Bronchial epithelial cell (primary cell): ENCODE measurements around the gene FAM13B. TPM values are rescaled to one million over a fixed set of nuclear protein-coding genes. Genes with fewer than 3 reads are reported as not detected.

Experiments
- DNase-seq: peaks from one replicate; pipeline ENCODE4 v3.0.0-alpha.2; 2010; ENCODE audit warnings: low read depth
- FAIRE-seq: peaks from 2 replicates; lab custom pipeline; 2011; peaks lifted over from hg19 to GRCh38; lab: Jason Lieb, UNC
- H3K27me3 ChIP-seq: 2 replicates; pipeline ENCODE4 v1.5.1; 2011; ENCODE audit warnings: low read length; ENCODE audit not compliant: control insufficient read depth, insufficient read depth
- H3K36me3 ChIP-seq: 2 replicates; pipeline ENCODE4 v1.5.1; 2011; ENCODE audit warnings: low read length; ENCODE audit not compliant: control insufficient read depth, insufficient read depth
- H3K4me3 ChIP-seq: 2 replicates; pipeline ENCODE4 v1.5.1; 2011; ENCODE audit warnings: mild to moderate bottlenecking, low read depth, low read length, control low read depth
- CTCF ChIP-seq: IDR thresholded peaks from 2 replicates; pipeline ENCODE4 v1.5.1; 2011; ENCODE audit warnings: mild to moderate bottlenecking, moderate library complexity, low read length, control low read depth, inconsistent platforms; ENCODE audit not compliant: insufficient read depth, severe bottlenecking
- total RNA-seq: library from RNA; depleted of rRNA; stranded (reverse); fragments of >200 nt; gene quantifications from 2 replicates; pipeline ENCODE4 v1.2.1, GENCODE V29; 2014

Gene FAM13B
- total RNA-seq, 1 donor from 2014 or later = 10.5 TPM

DNA sequence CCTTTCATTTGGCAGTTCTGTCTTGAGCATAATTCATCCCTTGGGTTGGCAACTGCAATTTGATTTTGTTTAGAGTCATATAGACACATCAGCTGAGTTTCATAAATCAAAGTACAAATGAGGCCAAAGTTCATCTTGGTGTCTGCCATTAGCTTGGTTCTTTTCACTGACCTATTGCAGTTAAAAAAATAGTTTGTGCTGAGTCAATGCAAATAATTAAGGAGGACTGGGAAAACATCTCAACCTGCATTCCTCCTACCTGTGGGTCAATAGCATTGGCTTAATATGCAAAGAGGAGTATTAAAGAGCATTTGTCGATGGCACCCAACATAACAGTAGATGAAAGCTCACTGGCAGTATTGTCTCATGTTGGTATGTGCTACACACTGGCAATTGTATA lies 142.0 kb downstream of the FAM13B start:
- FAIRE-seq = no peak
- no peaks in the 10 kb centered on the region for H3K27me3 ChIP-seq
- no peak for DNase-seq
- no peak for TF ChIP-seq CTCF
- H3K36me3 ChIP-seq = no peaks in the 10 kb centered on the region
- no peak overlapping the region for H3K4me3 ChIP-seq

DNA sequence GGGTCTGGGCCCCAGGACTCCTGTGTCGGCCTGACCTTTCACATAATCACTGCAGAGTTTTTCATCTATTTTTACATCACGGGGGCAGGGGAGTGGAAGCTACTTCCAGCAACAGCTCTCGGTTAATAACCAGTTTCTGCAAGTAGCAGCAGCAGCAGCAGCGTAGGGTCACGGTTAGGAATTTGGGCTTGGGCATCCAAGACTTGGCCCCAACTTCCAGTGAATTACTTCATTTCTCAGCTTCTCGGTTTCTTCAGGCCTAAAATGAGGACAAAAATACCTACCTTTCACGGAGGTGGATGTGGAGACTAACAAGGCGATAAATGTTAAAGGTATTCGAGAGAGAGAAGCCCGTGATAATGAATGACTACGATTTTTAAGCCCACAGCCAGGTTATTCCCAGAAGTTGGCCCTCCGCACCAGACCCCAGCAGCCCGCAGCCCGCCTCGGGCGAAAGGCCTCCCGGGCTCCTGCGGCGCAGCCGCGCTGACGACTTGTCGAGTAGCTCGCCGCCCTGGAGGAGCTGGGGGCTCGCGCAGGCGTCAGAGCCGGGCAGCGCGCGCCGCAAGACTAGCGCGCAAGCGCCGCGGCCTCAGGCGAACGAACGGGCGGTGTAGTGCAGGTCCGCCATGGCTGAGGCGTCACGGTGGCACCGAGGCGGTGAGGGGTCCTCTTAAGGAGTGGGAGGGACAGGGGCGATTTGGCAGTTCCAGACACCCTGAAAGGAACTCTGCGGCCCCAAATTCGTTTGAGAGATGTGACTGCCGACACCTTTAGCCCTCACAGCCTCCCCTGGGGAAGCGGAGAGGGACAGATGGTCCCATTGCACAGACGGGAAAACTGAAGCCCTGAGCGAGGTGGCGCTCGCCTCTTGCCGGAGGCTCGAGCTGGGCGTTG lies 143.8 kb downstream of the FAM13B start, which contains the start of gene PKD2L2:
Gene PKD2L2, plus strand, starts transcription at position 595 of the 897 bp plus-strand sequence. Its CDS starts 35 bp downstream, at position 630.
- Histone ChIP-seq H3K4me3 (peak within 1 kb of the TSS; percentile 47), H3K36me3 (no peaks in the 10 kb centered on the region), H3K27me3 (no peaks in the 10 kb centered on the region)
- DNase-seq (peak; percentile 63), FAIRE-seq (no peak)
- peak; percentile 8 for TF ChIP-seq CTCF

- H3K4me3 ChIP-seq = peak overlapping the region; percentile 47
- no peak for TF ChIP-seq CTCF
- FAIRE-seq (no peak), DNase-seq (no peak)
- no peaks in the 10 kb centered on the region for H3K27me3 ChIP-seq
- H3K36me3 ChIP-seq = no peaks in the 10 kb centered on the region
Measured at GRCh38 chr5:137888466-137888862, 144.4 kb downstream of the FAM13B start.

Other genes starting within 250 kb of the FAM13B start
- not detected in 2 replicates for gene MYOT, start 165.2 kb downstream of the FAM13B start, total RNA-seq
- gene PKD2L2, start 143.6 kb downstream of the FAM13B start, total RNA-seq = not detected in 2 replicates
- gene WNT8A, start 51.0 kb upstream of the FAM13B start, total RNA-seq = not detected in 2 replicates
- 0.53 and 0.64 TPM in 2 replicates for gene NME5, start 106.3 kb upstream of the FAM13B start, total RNA-seq
- 12.1 and 15.0 TPM in 2 replicates for gene BRD8, start 145.6 kb upstream of the FAM13B start, total RNA-seq
- under 0.01 TPM in 2 replicates for gene KIF20A, start 146.0 kb upstream of the FAM13B start, total RNA-seq
- gene CDC23, start 180.2 kb upstream of the FAM13B start, total RNA-seq = 19.7 and 27.4 TPM in 2 replicates
- gene GFRA3, start 241.5 kb upstream of the FAM13B start, total RNA-seq = not detected in 2 replicates